Esophagus muscularis mucosa (tissue), 4 donors: ENCODE data around the gene RRAGC. TPM values are rescaled to one million over a fixed set of nuclear protein-coding genes. Genes with fewer than 3 reads are reported as not detected.

ENCODE experiments used
- DNase-seq: peaks from one replicate; pipeline ENCODE4 v3.0.0-alpha.2; 2017; ENCODE audit errors: extremely low spot score
- H3K27ac ChIP-seq, 4 donors: fragments of 200-600 bp; sonication (generic); replicated peaks in 1 of 4; 1 replicate in 3 of 4; 2 replicates in 1 of 4; pipeline ENCODE4 v1.5.1; 2016 to 2019; ENCODE audit warnings: mild to moderate bottlenecking in 1 of 4
- H3K27me3 ChIP-seq, 4 donors: fragments of 200-600 bp; sonication (generic); one replicate each; pipeline versions ENCODE4 v1.5.1 to v1.6.0; 2016 to 2019
- H3K36me3 ChIP-seq, 4 donors: fragments of 200-600 bp; sonication (generic); one replicate each; pipeline ENCODE4 v1.5.1; 2016 to 2019
- H3K4me1 ChIP-seq, 4 donors: fragments of 200-600 bp; sonication (generic); one replicate each; pipeline ENCODE4 v1.5.1; 2016 to 2019
- H3K4me3 ChIP-seq, 4 donors: fragments of 200-600 bp; sonication (generic); 1 replicate in 2 of 4; 2 replicates in 2 of 4; pipeline ENCODE4 v1.5.1; 2016 to 2019; ENCODE audit warnings: mild to moderate bottlenecking in 4 of 4, moderate library complexity in 1 of 4
- H3K9me3 ChIP-seq, 4 donors: fragments of 200-600 bp; sonication (generic); 1 replicate in 3 of 4; 2 replicates in 1 of 4; pipeline ENCODE4 v1.5.1; 2016 to 2019
- CTCF ChIP-seq, 3 experiments: fragments of 200-600 bp in 2 of 3; fragments of 450-650 bp in 1 of 3; sonication (generic) in 2 of 3; IDR thresholded peaks; one replicate each; pipeline ENCODE4 v1.5.1; 2017 to 2019; ENCODE audit warnings: antibody characterized with exemption in 3 of 3, mild to moderate bottlenecking in 2 of 3, moderate library complexity in 1 of 3
- EP300 ChIP-seq: sonication (generic); formaldehyde crosslinking; IDR thresholded peaks from one replicate; pipeline ENCODE4 v1.6.1; 2017; ENCODE audit warnings: antibody characterized with exemption
- POLR2A ChIP-seq: fragments of 450-650 bp; IDR thresholded peaks from one replicate; pipeline ENCODE4 v1.6.1; 2017; ENCODE audit warnings: antibody characterized with exemption, moderate library complexity, mild to moderate bottlenecking, low read depth
- POLR2AphosphoS5 ChIP-seq, 2 donors: sonication (generic); formaldehyde crosslinking; IDR thresholded peaks; one replicate each; pipeline ENCODE4 v1.6.1; 2017; ENCODE audit warnings: antibody characterized with exemption in 2 of 2
- WGBS: methylation state at CpG from one replicate; pipeline ENCODE4 v1.1.5; 2018; 5-methylcytosine and 5-hydroxymethylcytosine counted together
- intact Hi-C: fragments of 100-400 bp; cut with DNase I; formaldehyde crosslinking; loops from one replicate; pipeline ENCODE4 v1.15.1; 2023
- total RNA-seq, 4 donors: library from RNA; depleted of rRNA; stranded (reverse); fragments of >200 nt; gene quantifications; one replicate each; pipeline versions ENCODE4 v1.1.0 to v1.2.1, GENCODE V29; 2016

RRAGC gene
- total RNA-seq, 4 donors from 2014 or later, result 18.3 to 26.3 (median 22.4) TPM

DNA sequence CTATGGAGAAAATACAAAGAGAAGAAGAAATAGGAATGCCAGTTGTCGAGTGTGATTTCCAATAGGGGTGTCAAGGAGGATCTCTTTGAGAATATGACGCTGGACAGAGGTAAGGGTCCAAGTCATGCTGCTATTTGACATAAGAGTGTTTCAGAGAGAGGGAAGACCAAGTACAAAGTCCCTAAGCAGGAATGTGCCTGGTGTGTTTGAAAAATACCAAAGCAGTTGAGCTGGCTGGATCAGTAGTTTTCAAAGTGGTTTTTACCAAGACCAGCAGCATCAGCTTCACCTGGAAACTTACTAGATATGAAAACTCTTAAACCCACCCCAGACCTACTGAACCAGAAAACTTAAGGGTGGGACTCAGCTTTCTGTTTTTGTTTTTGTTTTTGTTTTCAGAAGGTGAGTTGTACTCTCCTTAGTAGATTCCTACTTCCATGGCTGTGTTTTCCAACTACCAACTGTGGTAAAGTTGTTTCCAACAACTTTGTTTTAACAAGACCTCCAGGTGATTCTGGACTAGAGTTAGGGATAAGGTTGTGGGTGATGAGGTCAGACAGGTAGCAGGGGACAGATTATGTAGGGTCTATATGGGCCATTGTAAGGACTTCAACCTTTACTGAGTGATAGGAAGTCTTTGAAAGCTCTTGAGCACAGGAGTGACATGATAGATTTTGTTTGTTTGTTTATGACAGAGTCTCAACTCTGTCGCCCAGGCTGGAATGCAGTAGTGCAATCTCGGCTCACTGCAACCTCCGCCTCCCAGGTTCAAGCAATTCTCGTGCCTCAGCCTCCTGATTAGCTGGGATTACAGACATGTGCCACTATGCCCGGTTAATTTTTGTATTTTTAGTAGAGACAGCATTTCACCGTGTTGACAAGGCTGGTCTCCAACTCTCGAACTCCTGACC, 29.1 kb upstream of the RRAGC start:
- Histone ChIP-seq H3K9me3 (no peaks in the 10 kb centered on the region), H3K36me3 (no peaks in the 10 kb centered on the region), H3K4me3 (no peak overlapping the region), H3K27ac (no peak overlapping the region), H3K27me3 (no peaks in the 10 kb centered on the region), H3K4me1 (no peaks in the 10 kb centered on the region)
- WGBS, result 89% methylated on average over 9 of the region's 9 CpGs
- TF ChIP-seq EP300, result no peak
- no peak for TF ChIP-seq POLR2AphosphoS5 (IDR thresholded peaks at IDR 0.05)
- TF ChIP-seq POLR2A, result no peak
- TF ChIP-seq CTCF (IDR thresholded peaks at IDR 0.05), result no peak
- no peak for DNase-seq
- intact Hi-C loops, result no loop called here

- Histone ChIP-seq H3K27ac (no peak overlapping the region), H3K4me1 (no peaks in the 10 kb centered on the region), H3K36me3 (no peaks in the 10 kb centered on the region), H3K27me3 (no peaks in the 10 kb centered on the region), H3K9me3 (no peaks in the 10 kb centered on the region), H3K4me3 (no peak overlapping the region)
- no peak for DNase-seq
- 100% methylated on average over 2 of the region's 2 CpGs for WGBS
- intact Hi-C loops, result no loop called here
- TF ChIP-seq POLR2AphosphoS5 (IDR thresholded peaks at IDR 0.05) (no peak), POLR2A (no peak), EP300 (no peak), CTCF (IDR thresholded peaks at IDR 0.05) (no peak)
Measured at GRCh38 chr1:38885092-38885491, 25.5 kb upstream of the RRAGC start.

DNA sequence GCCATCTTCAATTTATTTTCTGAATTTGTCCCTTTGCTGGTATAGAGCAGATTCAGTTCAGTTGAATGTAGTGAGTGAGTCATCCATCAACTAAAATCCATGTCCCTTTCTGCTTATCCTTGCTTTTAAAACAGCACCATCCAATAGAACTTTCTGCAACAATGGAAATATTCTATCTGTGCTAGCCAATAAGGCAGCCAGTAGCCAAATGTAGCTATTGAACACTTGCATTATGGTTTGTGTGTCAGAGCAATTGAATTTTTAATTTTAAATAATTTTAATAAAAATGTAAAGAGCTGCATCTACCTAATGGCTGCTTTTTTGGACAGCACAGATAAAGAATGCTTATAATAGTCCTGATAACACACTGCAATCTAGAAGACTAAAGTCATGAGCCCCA, 21.9 kb upstream of the RRAGC start, which contains the start of gene GJA9:
TSS of gene GJA9 (minus strand) at position 101 of the 400 bp plus-strand sequence. CDS start 5,489 bp downstream, outside the sequence.
- intact Hi-C loops, result no loop called here
- H3K27ac ChIP-seq, result no peak within 1 kb of the TSS
- TF ChIP-seq POLR2AphosphoS5 (IDR thresholded peaks at IDR 0.05) (no peak), EP300 (no peak), POLR2A (no peak), CTCF (IDR thresholded peaks at IDR 0.05) (no peak)
- H3K4me1 ChIP-seq, result no peaks in the 10 kb centered on the region
- no peak within 1 kb of the TSS for H3K4me3 ChIP-seq
- no peaks in the 10 kb centered on the region for H3K36me3 ChIP-seq
- H3K27me3 ChIP-seq, result no peaks in the 10 kb centered on the region
- H3K9me3 ChIP-seq, result no peaks in the 10 kb centered on the region
- DNase-seq, result no peak

DNA sequence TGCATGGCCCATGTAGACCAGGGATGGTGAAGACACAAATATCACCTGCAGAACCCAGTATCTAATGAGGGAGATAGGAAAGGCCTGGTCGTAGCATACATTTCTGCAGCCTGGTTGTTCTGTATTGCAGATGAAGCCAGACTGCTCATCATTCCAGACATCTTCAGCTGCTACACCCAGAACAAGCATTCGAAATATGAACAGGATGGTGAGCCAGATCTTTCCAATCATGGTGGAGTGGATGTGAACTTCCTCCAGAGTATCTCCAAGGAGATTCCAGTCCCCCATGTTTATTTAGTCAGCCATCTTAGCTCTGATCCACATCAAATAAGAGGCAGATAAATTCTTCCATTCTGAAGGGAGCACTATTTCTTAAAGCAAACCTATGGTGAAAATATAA, 16.2 kb upstream of the RRAGC start:
- Histone ChIP-seq H3K4me1 (peaks cover 18 to 25% (median 19%) of the 10 kb centered on the region in 4 donors), H3K4me3 (no peak overlapping the region), H3K36me3 (no peaks in the 10 kb centered on the region), H3K27ac (no peak overlapping the region), H3K9me3 (no peaks in the 10 kb centered on the region), H3K27me3 (no peaks in the 10 kb centered on the region)
- no peak for TF ChIP-seq POLR2A
- no peak for TF ChIP-seq EP300
- no peak for TF ChIP-seq POLR2AphosphoS5 (IDR thresholded peaks at IDR 0.05)
- no peak for TF ChIP-seq CTCF (IDR thresholded peaks at IDR 0.05)
- WGBS, result 82% methylated on average over 2 of the region's 2 CpGs
- intact Hi-C loops, result loop anchor here (10.0 kb wide), 1 partner anchor 209 kb away; no protein-coding TSS in a partner anchor
- DNase-seq, result no peak
